Osteoblast (primary cell): ENCODE measurements around the gene GNMT. TPM values are rescaled to one million over a fixed set of nuclear protein-coding genes. Genes with fewer than 3 reads are reported as not detected.
A peak's percentile ranks its signal among the peaks of the same experiment; 100 is the strongest.
"Not testable (repeated sequence)": the region's sequence is repeated elsewhere in the genome, so short reads cannot be mapped to it uniquely, and the experiment has no call there.

Source experiments
- DNase-seq: peaks from one replicate; pipeline ENCODE4 v3.0.0; 2011; ENCODE audit warnings: low spot score, mixed read lengths; ENCODE audit not compliant: insufficient read length; ENCODE audit errors: missing footprints
- H2AFZ ChIP-seq: 2 replicates; pipeline ENCODE4 v1.6.0; 2011; ENCODE audit warnings: mild to moderate bottlenecking, low read length
- H3K27ac ChIP-seq: 2 replicates; pipeline ENCODE4 v1.5.1; 2011; ENCODE audit warnings: mild to moderate bottlenecking, low read depth, low read length, moderate library complexity
- H3K27me3 ChIP-seq: 2 replicates; pipeline ENCODE4 v1.6.0; 2012; ENCODE audit warnings: mild to moderate bottlenecking, control low read depth, inconsistent platforms, low read length, moderate library complexity; ENCODE audit not compliant: insufficient read depth
- H3K36me3 ChIP-seq: 2 replicates; pipeline ENCODE4 v1.5.1; 2011; ENCODE audit warnings: mild to moderate bottlenecking, low read length, control low read depth, moderate library complexity; ENCODE audit not compliant: insufficient read depth
- H3K4me1 ChIP-seq: 2 replicates; pipeline ENCODE4 v1.5.1; 2011; ENCODE audit warnings: mild to moderate bottlenecking, low read length, control low read depth, moderate library complexity; ENCODE audit not compliant: insufficient read depth
- H3K4me2 ChIP-seq: 2 replicates; pipeline ENCODE4 v1.6.0; 2011; ENCODE audit warnings: mild to moderate bottlenecking, low read length; ENCODE audit not compliant: insufficient read depth
- H3K4me3 ChIP-seq: fragments of 200-600 bp; sonication (generic); 3 replicates; pipeline ENCODE4 v1.5.1; 2012; ENCODE audit warnings: mild to moderate bottlenecking, low read length, inconsistent platforms; ENCODE audit not compliant: insufficient read depth
- H3K79me2 ChIP-seq: 2 replicates; pipeline ENCODE4 v1.6.0; 2012; ENCODE audit warnings: mild to moderate bottlenecking, low read length, control low read depth, inconsistent platforms; ENCODE audit not compliant: insufficient read depth
- H3K9me3 ChIP-seq: 2 replicates; pipeline ENCODE4 v1.5.1; 2011; ENCODE audit warnings: low read depth, low read length, control low read depth
- H4K20me1 ChIP-seq: 2 replicates; pipeline ENCODE4 v1.6.0; 2012; ENCODE audit warnings: mild to moderate bottlenecking, low read length, control low read depth; ENCODE audit not compliant: insufficient read depth
- CTCF ChIP-seq: IDR thresholded peaks from 2 replicates; pipeline ENCODE4 v1.5.1; 2011; ENCODE audit warnings: mild to moderate bottlenecking, low read depth, low read length, moderate library complexity; ENCODE audit errors: extremely low read depth
- total RNA-seq: library from RNA; depleted of rRNA; stranded (reverse); fragments of >200 nt; gene quantifications from 2 replicates; pipeline ENCODE4 v1.2.3, GENCODE V29; 2012

The GNMT gene
- total RNA-seq, 1 donor: 0.72 TPM

GRCh38 chr6:42942444-42942843 is 18.1 kb upstream of the GNMT start:
- no peak for TF ChIP-seq CTCF
- no peak overlapping the region for H2AFZ ChIP-seq

GRCh38 chr6:42947950-42948349 is 12.6 kb upstream of the GNMT start:
- peak; percentile 23 for DNase-seq
- Histone ChIP-seq H3K4me1 (no peaks in the 10 kb centered on the region), H3K36me3 (peaks cover 3% of the 10 kb centered on the region), H3K27ac (no peak overlapping the region), H3K4me3 (no peak overlapping the region), H3K4me2 (no peak overlapping the region), H2AFZ (no peak overlapping the region), H3K27me3 (no peaks in the 10 kb centered on the region), H3K79me2 (no peaks in the 10 kb centered on the region), H4K20me1 (no peaks in the 10 kb centered on the region), H3K9me3 (no peaks in the 10 kb centered on the region)
- TF ChIP-seq CTCF: no peak

More at GRCh38 chr6:42942444-42942843, 18.1 kb upstream of the GNMT start:
- no peaks in the 10 kb centered on the region for H3K9me3 ChIP-seq
- no peak for DNase-seq
- H3K4me3 ChIP-seq: no peak overlapping the region
- H3K27me3 ChIP-seq: no peaks in the 10 kb centered on the region
- H4K20me1 ChIP-seq: peaks cover 3% of the 10 kb centered on the region
- H3K36me3 ChIP-seq: peaks cover 11% of the 10 kb centered on the region
- no peaks in the 10 kb centered on the region for H3K79me2 ChIP-seq
- no peak overlapping the region for H3K4me2 ChIP-seq
- H3K27ac ChIP-seq: no peak overlapping the region
- H3K4me1 ChIP-seq: no peaks in the 10 kb centered on the region

- Histone ChIP-seq H3K4me1 (no peaks in the 10 kb centered on the region), H3K79me2 (no peaks in the 10 kb centered on the region), H3K27ac (no peak overlapping the region), H3K27me3 (no peaks in the 10 kb centered on the region), H3K36me3 (no peaks in the 10 kb centered on the region), H3K9me3 (no peaks in the 10 kb centered on the region), H3K4me2 (no peak overlapping the region), H2AFZ (no peak overlapping the region), H4K20me1 (no peaks in the 10 kb centered on the region), H3K4me3 (no peak overlapping the region)
- no peak for DNase-seq
- TF ChIP-seq CTCF: no peak
Observed at GRCh38 chr6:42952389-42952788, 8.2 kb upstream of the GNMT start.

GRCh38 chr6:42954405-42954804 is 6.1 kb upstream of the GNMT start:
- not testable (repeated sequence) for H3K4me2 ChIP-seq, H3K9me3 ChIP-seq, H3K36me3 ChIP-seq, H3K4me1 ChIP-seq, H3K4me3 ChIP-seq, DNase-seq, H3K27ac ChIP-seq, H3K79me2 ChIP-seq, H3K27me3 ChIP-seq, H4K20me1 ChIP-seq, H2AFZ ChIP-seq

- Histone ChIP-seq H3K27ac (no peak overlapping the region), H3K4me3 (no peak overlapping the region), H3K79me2 (no peaks in the 10 kb centered on the region), H3K4me1 (peaks cover 11% of the 10 kb centered on the region), H3K27me3 (no peaks in the 10 kb centered on the region), H4K20me1 (no peaks in the 10 kb centered on the region), H3K36me3 (peaks cover 7% of the 10 kb centered on the region), H2AFZ (no peak overlapping the region), H3K4me2 (no peak overlapping the region), H3K9me3 (no peaks in the 10 kb centered on the region)
- TF ChIP-seq CTCF: no peak
- peak; percentile 26 for DNase-seq
Observed at GRCh38 chr6:42958125-42958524, 2.4 kb upstream of the GNMT start.
